Superior temporal gyrus (tissue), 1 donor: ENCODE data around the gene HOXB2.

Source experiments
- DNase-seq: peaks from one replicate; pipeline ENCODE4 v3.0.0-alpha.2; 2016; ENCODE audit errors: extremely low spot score

Gene HOXB2

DNA sequence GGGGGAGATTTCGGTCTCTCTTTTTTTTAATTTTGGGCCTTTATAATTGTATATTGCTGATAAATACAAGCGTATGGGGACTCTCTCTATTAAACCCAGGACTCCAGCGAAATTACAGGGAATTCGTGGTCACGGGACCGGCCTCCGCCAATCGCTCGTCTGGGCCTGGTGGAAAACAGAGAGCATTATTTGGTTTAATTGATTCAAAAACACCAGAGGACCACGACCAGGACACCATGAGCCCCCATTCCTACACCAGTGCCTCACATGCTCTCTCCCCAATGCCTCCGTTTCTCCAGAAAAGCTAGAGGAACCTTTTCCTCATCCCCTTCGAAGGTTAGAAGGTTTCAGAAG, at the start of gene HOXB2:
Gene HOXB2 (minus strand): TSS at position 88 of the 354 bp plus-strand sequence. CDS start 198 bp downstream, outside the sequence.
- DNase-seq = no peak

DNA sequence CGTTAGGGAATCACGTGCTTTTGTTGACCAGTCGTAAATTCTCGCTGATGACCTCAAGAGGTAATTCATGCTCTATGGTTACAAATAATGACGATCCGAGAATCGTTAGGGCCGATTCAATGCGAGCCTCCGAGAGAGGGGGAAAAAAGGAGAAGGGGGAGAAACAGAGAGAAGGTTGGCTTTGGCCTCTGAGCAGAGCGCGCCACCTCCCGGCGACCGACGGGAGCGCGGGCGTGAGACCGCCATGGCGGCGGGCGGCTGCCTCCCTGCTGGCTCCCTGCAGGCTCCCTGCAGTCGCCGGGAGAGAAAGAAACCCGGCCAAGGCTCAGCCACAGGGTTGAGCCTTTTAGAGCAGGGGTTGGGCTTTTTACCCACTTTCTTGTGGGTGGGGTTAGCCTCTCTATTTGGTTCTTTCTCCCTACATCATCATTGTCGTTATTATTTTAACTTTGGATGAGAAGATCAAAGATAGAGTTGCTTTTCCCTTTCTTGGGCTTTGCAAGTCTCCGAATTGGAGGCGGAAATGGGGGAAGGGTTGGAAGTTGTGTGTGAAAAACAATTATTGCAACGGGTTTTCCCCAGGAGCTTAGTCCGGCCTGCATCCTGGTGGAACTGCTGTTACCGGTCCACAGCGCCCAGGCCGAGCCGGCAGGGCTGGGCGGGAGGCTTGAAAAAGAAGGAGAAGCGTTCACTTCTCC, 49.1 kb upstream of the HOXB2 start:
- no peak for DNase-seq

DNA sequence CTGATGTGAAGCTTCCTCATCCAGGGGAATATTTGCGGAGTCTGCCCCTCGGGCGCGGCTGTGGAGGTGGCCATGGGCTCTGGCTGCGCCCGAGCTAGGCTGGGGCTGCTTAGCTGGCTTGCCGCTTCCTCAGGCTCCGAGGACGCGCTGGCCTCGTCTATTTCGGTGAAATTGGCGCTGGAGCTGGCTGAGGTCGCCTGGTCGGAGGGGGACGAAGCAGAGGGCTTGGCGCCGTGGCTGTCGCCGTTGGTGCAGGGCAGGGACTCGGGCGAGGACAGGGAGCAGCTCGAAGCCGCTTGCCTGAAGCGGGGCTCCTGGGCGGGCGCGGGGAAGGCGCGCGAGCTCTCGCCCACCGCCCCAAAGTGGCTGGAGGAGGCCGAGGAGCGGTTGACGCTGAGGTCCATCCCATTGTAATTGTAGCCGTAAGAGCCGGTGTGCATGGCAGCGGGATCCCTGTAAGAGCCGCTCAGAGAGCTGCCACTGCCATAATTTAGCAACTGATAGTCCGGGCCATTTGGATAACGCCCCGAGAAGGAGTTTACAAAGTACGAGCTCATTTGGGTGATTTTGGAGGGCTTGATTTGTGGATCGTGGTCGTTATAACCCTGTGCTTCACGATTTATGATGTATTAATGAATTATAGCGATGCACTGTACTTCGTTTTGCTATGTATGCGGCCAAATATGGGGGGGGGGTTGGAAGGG, 48.4 kb upstream of the HOXB2 start, which contains the start of gene HOXB5:
Gene HOXB5 (minus strand): TSS at position 654 of the 704 bp plus-strand sequence. CDS start 97 bp downstream, at position 557.
- no peak for DNase-seq

DNA sequence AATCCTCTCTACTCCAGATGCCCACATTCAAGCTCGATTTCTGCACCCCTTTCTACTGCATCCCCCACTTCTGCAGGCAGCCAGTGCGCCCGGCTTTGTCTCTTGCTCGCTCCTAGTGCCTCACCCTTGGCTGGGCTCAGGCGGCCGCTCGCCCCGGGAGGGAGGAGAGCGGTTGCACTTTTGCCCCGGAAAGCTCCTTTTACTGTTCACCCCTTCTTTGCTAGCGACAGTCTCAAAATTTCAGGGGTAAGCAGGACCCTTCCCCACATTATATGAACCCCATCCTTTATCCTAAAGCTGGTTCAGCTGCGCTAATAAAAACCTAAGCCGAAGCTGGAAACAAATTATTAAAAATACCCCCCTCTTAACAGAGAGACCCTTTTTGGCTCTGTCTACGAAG, 47.7 kb upstream of the HOXB2 start:
- no peak for DNase-seq

DNA sequence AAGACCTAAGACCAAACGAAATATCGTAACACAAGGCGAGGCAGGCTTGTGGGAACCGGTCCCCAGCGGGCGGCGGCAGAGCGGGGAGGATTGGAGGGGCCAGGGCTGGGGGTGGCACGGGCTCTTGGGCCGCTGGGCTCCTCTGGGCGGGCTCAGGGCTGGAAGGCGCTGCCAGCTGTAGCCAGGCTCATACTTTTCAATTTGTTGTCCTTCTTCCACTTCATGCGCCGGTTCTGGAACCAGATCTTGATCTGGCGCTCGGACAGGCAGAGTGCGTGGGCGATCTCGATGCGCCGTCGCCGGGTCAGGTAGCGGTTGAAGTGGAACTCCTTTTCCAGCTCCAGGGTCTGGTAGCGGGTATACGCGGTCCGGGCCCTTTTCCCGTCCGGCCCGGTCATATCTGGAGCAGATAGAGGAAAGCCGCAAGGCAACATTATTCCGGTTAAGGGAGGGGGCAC, 47.2 kb upstream of the HOXB2 start:
- DNase-seq = no peak

DNA sequence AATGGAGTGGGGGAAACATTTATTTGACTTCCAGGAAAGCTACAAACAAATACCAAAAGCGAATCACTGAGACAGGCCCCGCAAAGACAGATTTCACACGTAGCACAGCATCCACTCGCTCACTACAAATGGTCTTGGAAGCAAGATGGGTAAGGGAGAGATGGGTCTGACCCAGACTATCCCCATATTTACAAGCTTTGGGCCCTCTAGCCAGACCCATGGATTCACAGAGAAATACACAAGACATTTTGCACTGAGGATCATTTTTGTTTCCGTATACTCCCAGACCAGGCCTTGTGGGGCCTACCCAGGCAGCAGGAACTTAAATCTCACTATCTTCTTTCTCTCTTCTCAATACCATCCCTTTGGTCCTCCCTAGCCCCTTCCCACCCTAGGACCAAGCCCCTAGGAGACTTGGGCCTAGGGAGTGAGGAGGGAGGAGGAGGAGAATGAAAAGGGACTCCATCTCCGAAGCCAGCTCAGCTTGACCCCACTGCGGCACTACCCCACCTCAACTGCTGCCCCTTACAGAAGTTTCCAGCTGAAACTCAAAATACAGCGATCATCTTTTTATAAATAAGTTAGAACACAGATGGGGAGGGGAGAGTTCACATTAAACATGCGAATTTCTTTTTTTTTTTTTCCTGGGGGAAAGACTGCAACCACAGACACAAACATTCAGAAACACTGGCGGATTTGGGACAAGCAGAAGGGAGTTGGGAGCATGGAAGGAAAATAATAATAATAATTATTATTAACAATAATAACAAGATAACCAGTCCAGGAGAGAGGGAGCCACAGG, 46.5 kb upstream of the HOXB2 start:
- DNase-seq = no peak

DNA sequence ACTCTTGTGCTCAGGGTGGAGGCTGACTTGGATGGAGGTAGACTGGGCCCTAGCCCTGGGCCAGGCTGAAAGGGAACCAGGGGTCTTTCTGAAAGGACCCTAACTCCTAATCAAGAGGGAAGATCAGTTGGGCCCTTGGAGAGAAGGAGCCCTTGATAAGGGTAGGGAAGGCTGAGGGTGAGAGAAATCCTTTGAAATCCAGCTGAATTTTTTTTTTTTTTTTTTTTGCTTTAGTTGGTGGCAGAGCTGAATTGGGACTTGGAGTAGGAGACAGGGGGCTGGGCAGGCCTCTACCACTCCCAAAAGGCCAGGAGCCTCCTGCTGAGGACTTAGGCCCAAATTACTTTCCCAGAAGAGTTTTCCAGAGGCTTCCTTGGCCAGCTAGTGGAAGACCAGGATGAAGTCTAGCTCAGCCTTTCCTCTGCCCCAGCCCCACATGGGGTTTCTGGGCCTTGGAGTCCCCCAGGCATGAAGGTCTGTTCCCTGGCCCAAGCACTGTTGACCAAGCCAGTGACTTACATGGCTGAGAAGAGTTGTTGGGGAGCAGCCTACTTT, 45.8 kb upstream of the HOXB2 start:
- no peak for DNase-seq

DNA sequence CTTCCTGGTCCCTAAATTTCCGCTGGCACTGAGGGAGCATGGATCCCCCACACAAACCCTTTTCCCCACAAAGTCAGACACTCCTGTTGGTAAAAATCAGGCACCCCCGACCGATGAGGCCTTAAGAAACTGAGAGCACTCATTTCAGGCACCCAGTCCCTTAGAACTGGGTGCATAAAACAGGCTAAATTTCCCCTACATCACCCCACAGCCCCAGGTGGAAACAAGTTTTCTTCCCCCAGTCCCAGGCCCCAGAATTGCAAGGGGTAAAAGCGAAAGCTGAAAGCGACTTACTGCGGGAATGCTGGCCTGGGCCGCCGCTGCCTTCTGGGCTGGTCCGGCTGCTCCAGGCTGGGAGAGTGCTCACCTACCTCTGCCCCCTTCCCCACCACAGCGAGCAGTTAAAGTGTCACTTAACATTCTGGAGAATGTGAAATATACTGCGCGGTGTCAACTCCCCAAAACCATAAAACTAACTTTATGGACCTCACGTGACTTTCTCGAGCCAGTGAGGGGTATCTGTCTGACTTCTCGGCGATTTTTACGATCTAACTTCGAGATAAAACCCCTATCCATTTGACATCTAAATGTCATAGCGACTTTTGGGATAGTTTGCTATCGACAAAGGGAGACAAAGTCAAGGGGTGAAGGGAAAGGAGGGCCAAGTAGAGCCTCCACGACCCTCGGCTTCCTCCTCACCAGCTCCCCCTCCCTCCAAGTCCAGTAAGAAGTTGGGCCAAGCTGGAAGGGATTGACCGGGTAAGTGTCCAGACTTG, 45.1 kb upstream of the HOXB2 start, which contains the start of gene HOXB3:
Gene HOXB3 (minus strand): TSS at position 411 of the 776 bp plus-strand sequence. CDS start 37,767 bp downstream, outside the sequence.
- no peak for DNase-seq

DNA sequence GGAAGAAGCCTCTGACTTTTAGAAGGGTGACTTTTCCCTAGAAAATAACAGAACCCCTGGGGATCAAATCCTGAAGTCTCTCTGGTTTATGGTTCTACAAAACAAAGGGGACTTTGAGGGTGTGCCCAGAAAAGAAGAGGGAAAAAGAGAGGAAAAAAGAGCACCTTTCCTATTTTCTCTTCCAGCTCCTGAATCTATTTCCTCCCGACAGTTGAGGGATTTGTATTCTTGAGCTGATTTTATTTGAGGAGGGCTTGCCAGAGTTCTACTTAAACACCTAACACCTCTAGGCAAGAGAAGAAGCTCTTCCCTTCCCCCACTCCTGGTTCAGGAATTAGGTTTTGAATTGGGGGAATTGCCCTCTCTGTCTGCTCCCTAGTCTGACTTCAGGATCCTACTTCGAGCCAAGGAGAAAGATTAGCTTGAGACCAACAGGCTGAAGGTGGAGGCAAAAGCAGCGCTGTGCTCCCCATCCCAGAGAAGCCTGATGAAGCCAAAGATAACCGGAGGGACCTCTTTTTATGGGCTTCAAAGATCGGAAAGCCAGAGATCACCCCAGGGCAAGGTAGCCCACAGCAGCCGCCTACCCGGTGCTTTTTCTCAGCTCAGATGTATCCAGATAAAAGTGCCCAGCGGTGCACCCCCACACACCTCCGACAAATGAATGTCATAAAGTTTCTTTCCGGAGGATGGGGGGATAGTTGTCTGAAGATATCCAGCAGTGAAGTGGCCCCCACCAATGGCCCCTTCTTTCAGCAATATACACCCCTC, 44.3 kb upstream of the HOXB2 start:
- DNase-seq = no peak

DNA sequence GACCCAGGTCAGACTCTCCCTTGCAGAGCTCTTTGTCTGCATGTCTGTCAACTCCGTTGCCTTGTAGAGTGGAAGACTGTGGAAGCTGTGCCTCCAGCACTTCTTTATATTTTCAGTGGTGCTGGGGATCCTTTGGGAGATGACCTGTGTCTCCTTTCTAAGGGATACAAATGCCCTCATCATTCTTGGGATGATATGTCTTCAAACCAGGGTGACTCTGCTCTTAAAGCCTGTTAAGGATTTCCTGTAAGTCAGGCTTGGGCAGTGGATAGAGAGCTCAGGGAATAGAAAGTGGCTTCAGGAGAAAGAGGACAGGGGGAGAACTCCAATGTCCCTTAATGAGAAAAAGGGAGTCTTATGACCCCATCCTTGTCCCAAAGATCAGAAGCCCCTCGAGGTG, 43.6 kb upstream of the HOXB2 start:
- DNase-seq = no peak

DNA sequence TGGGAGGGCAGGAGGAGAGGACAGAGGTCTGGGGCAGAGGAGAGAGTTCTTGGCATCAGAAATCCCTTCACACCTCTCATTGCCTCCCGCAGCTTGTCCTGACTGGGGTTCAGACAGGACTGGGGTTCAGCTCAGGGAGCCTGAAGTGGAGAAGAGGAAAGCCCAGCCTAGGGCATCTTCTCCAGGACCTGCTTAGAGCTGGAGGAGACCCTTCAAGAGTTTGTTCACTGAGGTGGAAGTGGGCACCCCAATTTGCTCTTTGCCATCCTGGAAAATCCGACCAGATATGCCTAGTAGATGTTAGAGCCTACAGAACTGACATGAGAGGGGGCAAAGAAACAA, 43.1 kb upstream of the HOXB2 start:
- DNase-seq = no peak

DNA sequence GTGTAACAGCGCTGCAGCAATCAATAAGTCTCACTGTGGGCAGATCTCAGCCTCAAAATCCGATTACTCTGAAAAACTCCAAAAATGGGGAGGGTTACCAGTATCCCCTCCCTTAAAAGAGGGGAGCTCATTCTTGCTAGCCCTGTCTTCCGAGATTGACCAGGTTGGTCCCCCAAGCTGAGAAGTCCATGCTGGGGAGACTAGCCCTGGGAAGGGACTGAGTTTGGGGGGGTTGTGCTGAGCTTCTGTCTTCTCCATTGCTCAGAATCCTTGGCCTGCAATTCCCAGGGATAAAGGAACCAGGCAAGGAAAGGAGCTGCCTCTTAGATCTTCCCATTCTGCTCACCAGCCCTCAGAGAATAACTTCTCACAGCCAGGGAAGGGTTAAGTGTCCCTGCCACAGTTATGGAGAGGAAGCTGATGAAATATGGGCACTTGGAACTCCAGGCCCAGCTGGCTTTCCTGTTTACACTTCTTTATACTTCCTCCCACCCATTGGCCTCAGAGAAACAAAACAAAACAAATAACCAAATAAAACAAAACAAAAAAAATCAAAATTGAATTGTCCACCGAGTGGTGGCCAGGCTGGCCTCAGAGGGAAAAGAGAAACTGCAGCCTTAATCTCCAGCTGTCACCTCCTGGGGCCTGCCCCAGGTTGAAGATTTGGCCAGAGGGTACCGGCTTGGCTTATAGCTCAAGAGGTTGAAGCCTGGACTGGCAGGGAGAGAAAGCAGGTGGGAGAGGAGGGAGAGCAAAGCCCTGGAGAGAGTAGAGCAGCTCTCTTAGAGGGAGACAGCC, 42.6 kb upstream of the HOXB2 start:
- DNase-seq = no peak

DNA sequence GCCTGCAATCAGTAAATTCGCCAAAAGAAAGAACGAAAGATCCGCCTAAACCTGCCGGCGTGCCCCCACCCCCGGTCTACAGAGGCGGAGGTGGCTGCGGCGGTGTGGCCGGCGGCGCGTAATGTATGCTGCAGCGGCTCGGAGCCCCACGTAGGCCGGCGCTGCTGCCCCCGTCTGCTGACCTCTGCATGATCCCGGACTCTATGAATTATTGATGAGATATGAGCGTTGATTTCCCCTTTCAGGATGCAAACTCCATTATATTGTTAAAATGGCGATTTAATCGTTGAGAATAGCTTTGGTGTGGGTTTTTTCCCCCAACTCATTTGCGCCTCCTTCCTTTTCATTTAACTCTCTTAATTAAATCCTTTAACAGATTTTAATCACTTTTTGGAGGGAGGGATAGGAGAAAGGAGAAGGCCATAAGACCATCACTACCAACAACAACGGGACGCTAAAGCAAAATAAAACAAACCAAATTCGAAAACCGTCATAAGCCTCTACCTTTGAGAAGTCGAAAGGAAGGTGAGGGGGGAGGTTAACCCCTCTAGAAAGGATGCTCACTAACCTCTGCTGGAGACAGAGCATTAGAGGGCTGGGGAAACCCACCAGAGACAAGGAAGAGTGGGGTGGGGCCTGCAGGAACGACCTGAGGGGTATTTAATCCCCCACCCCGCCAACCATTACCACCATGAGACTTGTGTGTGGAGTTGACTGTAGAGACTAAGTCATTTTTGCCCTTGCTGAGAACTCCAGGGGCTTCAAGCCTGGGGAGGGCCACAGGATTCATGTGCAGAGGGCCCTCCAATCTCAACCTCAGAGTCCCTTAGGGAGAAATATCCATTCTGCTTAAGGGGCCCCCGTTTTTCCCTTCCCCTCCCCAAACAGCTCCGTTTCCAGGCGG, 41.7 kb upstream of the HOXB2 start:
- no peak for DNase-seq

DNA sequence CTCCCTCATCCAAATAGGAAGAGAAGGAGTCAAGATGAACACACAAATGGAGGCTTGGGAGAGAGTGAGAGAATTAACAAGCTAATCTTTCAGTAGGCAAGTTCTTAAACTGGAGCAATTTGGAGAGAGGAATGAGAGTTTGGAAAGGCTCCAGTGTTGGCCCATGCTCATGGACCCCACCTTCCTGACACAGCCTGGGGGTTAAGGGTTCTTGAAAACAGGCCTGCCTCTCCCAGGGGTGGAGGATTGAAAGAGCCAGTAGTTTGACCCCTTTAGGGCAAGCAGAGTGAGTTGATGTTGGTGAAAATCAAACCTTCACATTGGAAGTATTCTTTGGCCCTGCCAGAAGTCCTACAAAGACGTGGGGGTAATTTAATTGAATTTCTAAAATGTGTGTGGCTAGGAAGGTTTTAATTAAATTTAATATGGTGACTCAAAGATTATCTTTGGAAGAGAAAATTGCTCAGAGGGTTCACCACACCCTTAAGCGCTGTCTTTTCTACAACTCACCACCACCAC, 39.4 kb upstream of the HOXB2 start:
- DNase-seq = no peak

DNA sequence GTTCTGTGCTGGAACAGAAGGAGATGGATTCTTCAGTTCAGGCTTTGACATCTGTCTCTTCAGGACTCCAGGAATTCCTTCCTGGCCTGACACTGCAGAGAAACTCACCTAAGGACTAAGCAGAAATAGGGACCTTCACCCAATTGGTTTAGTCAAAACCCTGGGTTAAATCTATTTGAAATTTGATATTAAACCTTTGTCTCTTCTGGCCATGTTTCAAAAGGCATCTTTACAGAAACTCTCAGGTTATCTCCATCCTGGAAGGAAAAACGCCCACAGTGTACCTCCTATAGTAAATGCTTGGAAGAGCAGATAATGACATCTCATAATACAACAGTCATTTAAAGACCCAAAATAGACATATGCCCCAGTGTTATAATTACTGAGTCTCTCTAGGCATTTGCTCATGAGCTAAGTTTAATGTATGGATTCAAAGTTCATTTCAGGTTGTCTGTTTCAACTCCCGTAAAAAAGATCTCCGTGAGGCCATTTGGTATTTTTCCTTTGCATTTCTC, 38.9 kb upstream of the HOXB2 start:
- DNase-seq = no peak

DNA sequence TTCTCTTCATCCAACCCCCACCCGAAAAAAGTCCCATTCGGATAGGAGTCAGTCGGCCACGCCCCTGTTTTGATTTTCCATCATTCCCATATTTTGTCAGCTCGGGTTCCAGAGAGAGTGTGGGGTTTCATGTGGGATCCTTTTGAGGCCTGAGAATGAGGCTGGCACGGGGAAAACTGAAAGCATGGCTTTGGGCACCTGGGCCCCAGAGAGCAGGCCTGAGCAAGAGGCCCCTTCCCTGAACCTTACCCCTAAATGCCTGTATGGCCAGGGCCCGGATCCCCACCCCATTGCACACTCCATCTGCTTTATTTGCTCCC, 37.8 kb upstream of the HOXB2 start:
- DNase-seq = no peak

DNA sequence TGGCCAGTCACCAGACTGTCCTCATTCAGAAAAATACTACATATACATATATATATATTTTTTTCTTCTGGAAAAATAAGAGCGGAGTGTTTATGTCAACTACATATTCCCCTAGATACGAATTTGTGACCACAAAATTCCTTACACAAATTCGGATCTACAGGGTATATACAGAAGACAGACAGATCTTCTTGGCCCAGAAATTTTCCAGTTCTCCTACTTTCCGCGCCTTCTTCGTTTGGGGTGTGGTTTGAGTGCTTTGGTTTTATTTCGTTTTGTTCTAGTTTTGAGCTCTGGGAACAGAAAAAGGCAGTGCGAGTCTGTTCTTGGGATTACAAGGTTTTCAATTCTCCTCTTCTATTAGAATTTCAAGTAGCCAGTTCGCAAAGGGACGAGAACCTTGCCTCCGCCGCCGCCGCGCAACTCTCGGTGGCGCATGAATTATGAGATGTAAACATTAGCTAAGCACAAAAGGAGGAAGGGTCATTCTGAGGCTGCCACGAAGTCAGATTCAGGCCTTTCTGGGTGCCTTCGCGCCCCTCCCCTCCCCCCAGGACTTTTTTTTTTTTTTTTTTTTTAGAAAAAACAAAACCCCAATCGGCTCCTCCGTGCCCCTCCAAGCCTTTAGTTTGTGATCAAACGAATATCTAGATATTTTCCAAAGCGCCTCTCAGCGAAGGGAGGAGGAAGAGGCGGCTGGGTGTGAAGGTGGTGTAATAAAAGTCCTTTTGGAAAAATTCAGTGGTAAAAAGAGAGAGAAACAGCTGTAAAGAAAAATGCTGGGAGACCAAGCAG, 35.0 kb upstream of the HOXB2 start:
- no peak for DNase-seq

DNA sequence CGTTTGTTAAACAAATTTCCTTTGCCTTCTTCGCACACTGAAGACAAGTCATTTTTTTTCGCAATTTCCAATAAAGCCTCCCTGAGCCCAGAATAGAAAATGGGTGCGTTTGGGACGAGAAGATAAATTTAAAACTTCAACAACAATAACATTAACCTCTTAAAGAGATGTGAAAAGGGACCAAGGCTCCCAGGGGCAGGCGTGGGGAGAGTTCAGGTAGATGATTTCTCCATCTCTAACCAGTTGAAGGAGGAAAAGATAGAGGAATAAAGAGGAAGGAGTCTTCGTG, 34.5 kb upstream of the HOXB2 start:
- no peak for DNase-seq
